ENCODE measurements around the gene IGF2R. TPM values are rescaled to one million over a fixed set of nuclear protein-coding genes. Genes with fewer than 3 reads are reported as not detected.

Gene IGF2R
- total and polyA plus RNA-seq, 7 donors, result 40.1 to 167 (median 113) TPM

- no peak for ATAC-seq
- peaks cover 14 to 99% of the 10 kb centered on the region in 2 donors for H3K36me3 ChIP-seq (ENCODE audit: insufficient read depth in 1 of 2, low read depth in 1 of 2)
- no peak for DNase-seq
- TF ChIP-seq, protein P1, sequence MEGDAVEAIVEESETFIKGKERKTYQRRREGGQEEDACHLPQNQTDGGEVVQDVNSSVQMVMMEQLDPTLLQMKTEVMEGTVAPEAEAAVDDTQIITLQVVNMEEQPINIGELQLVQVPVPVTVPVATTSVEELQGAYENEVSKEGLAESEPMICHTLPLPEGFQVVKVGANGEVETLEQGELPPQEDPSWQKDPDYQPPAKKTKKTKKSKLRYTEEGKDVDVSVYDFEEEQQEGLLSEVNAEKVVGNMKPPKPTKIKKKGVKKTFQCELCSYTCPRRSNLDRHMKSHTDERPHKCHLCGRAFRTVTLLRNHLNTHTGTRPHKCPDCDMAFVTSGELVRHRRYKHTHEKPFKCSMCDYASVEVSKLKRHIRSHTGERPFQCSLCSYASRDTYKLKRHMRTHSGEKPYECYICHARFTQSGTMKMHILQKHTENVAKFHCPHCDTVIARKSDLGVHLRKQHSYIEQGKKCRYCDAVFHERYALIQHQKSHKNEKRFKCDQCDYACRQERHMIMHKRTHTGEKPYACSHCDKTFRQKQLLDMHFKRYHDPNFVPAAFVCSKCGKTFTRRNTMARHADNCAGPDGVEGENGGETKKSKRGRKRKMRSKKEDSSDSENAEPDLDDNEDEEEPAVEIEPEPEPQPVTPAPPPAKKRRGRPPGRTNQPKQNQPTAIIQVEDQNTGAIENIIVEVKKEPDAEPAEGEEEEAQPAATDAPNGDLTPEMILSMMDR (IDR thresholded peaks at IDR 0.05), result no peak
- WGBS, 3 donors, result 81 to 82% (median 81%) methylated on average over 23 of the region's 23 CpGs
- H3K9me3 ChIP-seq, result no peaks in the 10 kb centered on the region
- intact Hi-C loops (cut with DNase I), result loop anchor here in 1 of 2 donors (10.0 kb wide), 1 partner anchor 237 kb away; no protein-coding TSS in a partner anchor
- H3K4me3 ChIP-seq, result no peak overlapping the region
- H3K4me1 ChIP-seq, result no peaks in the 10 kb centered on the region
- H3K27me3 ChIP-seq (ENCODE audit: insufficient read depth in 3 of 3, low read length in 2 of 3), result no peaks in the 10 kb centered on the region
- no peak overlapping the region for H3K27ac ChIP-seq
Measured at GRCh38 chr6:160101277-160102205, 132.7 kb downstream of the IGF2R start.

GRCh38 chr6:160102399-160102798 lies 133.5 kb downstream of the IGF2R start:
- Histone ChIP-seq H3K36me3 (ENCODE audit: insufficient read depth in 1 of 2, low read depth in 1 of 2) (peaks cover 9 to 97% of the 10 kb centered on the region in 2 donors), H3K4me3 (no peak overlapping the region), H3K4me1 (no peaks in the 10 kb centered on the region), H3K9me3 (no peaks in the 10 kb centered on the region), H3K27ac (no peak overlapping the region), H3K27me3 (ENCODE audit: insufficient read depth in 3 of 3, low read length in 2 of 3) (no peaks in the 10 kb centered on the region)
- no peak for DNase-seq
- no peak for ATAC-seq
- WGBS, 3 donors, result 90 to 96% (median 94%) methylated on average over 16 of the region's 16 CpGs
- TF ChIP-seq, protein P1 (IDR thresholded peaks at IDR 0.05), result no peak
- intact Hi-C loops (cut with DNase I), result loop anchor here in 1 of 2 donors (10.0 kb wide), 1 partner anchor 238 kb away; no protein-coding TSS in a partner anchor

- WGBS, 3 donors, result 79 to 89% (median 80%) methylated on average over 14 of the region's 14 CpGs
- DNase-seq, result no peak
- H3K4me1 ChIP-seq, result no peaks in the 10 kb centered on the region
- H3K9me3 ChIP-seq, result no peaks in the 10 kb centered on the region
- ATAC-seq, result peak; percentile 21 to 63 (median 46)
- H3K36me3 ChIP-seq (ENCODE audit: insufficient read depth in 1 of 2, low read depth in 1 of 2), result peaks cover 6 to 95% of the 10 kb centered on the region in 2 donors
- no peak overlapping the region for H3K27ac ChIP-seq
- H3K27me3 ChIP-seq (ENCODE audit: insufficient read depth in 3 of 3, low read length in 2 of 3), result no peaks in the 10 kb centered on the region
- no peak overlapping the region for H3K4me3 ChIP-seq
- intact Hi-C loops (cut with DNase I), result loop anchor here in 1 of 2 donors (10.0 kb wide), 1 partner anchor 238 kb away; no protein-coding TSS in a partner anchor
- TF ChIP-seq, protein P1 (IDR thresholded peaks at IDR 0.05), result peak; percentile 32
Measured at GRCh38 chr6:160102956-160103824, 134.3 kb downstream of the IGF2R start.

DNA sequence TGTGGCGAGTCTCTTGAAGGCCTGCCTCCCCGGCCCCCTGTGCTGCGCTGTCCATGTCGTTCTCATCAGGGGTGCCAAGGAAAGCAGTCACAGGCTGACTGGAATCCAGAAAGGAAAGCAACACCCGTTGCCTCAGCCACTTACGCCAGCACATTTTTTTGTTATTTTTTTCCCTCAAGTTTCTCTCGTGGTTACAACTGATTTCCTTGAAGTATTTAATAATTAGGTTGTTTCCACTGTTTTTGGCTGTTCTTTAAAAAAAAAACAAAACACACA lies 134.9 kb downstream of the IGF2R start:
- Histone ChIP-seq H3K36me3 (ENCODE audit: insufficient read depth in 1 of 2, low read depth in 1 of 2) (peaks cover 6 to 95% of the 10 kb centered on the region in 2 donors), H3K27me3 (ENCODE audit: insufficient read depth in 3 of 3, low read length in 2 of 3) (no peaks in the 10 kb centered on the region), H3K4me1 (no peaks in the 10 kb centered on the region), H3K27ac (no peak overlapping the region), H3K4me3 (no peak overlapping the region), H3K9me3 (no peaks in the 10 kb centered on the region)
- WGBS, 3 donors, result 68 to 83% (median 68%) methylated on average over 7 of the region's 7 CpGs
- DNase-seq, result no peak
- intact Hi-C loops (cut with DNase I), result loop anchor here in 1 of 2 donors (10.0 kb wide), 1 partner anchor 239 kb away; no protein-coding TSS in a partner anchor
- TF ChIP-seq, protein P1 (IDR thresholded peaks at IDR 0.05), result no peak
- ATAC-seq, result no peak
